ENCODE measurements around the gene CCDC197.
A peak's percentile ranks its signal among the peaks of the same experiment; 100 is the strongest.

Gene CCDC197

DNA sequence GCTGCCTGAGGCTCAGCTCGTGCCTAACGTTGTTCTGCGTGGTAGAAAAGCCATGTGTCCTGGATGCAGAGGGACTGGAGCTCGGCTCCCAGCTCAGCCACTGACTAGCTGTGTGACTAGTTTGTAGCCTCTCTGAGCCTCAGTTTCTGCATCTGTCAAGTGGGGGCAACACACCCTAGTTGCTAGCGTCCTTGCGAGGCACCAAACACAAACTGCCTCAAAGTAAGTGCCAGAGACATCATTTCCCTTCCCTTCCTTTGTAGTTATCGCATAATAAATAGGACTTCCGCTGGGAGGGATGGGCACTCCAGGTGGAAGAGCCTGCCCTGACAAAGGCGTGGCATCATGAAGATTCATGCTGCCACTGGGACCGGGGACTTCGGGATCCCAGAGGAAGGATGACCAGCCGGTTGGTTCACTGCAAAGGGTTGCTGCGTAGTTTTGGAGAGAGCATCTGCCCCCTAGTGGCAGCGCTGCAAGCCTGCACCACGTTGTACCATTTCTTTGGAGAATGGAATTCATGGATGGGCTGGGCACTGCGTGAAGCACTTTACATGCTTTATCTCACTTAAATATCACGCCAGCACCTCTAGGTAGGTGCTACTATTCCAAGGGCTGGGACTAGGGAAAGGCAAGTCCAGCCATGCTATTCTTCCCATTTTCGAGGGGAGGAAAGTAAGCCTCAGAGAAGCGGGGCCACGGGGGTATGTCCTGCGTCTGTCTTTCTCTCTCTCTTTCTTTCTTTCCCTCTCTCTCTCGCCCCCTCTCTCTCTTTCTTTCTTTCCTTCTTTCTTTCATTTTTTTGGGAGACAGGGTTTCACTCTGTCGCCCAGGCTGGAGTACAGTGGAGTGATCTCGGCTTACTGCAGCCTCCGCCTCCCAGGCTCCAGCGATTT is 4.6 kb downstream of the CCDC197 start:
- DNase-seq: peak; percentile 50 to 52

DNA sequence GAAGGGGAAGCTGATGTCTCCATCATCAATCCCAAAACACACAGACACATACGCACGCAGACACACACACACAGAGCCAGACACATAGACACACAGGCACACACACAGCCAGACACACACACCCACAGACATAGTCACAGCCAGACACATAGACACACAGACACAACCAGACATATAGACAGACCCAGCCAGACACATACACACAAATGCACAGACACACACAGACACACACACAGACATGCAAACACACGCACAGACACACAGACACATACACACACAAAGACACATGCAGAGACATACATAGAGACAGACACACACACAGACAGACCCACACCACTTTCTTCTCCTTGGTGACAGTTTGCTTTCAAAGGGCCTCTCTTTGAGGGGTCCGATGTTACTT is 6.3 kb downstream of the CCDC197 start:
- DNase-seq: no peak

DNA sequence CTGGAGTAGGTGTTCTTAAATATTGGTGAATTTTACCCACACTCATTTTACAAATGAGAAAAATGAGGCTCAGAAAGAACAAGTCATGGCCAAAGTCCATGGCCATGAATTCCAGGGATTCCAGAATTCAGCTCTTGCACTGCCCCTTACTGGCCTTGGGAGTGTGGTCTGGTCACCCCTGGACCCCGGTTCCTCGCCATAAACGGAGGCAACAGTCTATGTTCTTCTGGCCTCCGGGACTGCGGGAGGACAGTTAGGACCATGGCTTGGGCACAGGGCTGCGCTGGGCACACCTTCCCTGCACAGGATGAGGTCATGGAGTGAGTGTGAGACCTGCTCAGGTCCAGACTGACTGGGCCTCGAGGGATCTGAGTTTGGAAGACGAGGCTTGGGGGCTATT is 6.9 kb downstream of the CCDC197 start:
- DNase-seq: no peak

DNA sequence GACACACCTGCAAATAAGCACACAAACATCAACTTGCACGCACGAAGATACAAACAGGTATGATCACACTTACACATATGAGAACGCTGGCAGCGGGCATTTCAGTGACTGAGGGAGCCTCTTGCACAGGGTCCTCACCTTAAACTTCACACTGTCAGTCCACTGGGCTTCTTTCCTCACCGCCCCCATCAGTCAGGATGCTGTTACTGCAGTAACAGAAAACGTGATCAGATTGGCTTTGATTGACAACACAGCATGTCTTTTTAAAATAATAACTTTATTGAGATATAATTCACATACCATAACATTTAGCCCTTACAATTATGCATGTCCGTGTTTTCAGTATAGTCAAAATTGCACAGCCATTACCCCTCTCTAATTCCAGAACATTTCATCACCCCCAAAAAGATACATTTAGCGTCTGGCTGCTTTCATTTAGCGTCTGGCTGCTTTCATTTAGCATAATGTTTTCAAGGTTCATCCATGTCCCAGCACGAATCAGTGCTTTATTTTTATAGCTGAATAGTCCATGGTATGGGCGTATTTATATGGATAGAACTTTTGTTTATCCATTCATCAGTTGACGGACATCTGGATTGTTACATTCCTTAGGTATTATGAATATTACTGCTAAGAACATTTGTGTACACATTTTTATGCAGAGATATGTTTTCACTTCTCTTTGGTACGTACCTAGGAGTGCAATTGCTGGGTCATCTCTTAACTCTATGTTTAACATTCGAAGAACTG is 8.4 kb downstream of the CCDC197 start:
- DNase-seq: no peak

DNA sequence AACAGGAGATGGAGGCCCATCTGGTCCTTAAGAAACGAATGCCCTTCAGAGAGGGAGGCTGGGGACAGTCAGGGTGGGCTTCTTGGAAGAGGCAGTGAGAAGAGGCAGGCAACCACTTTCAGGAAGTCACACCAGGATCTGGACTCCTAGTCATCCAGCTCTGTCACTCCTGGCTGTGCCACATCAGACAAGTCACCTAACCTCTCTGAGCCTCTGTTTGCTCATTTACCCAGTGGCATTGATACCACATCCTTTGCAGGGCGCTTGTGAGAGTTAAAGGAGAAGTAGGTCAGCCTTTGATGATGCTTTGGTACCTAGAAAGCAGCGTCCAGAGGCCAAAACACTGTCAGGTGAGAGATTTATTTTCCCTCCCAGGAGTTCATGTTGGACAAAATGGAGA is 11.1 kb downstream of the CCDC197 start:
- DNase-seq: no peak

DNA sequence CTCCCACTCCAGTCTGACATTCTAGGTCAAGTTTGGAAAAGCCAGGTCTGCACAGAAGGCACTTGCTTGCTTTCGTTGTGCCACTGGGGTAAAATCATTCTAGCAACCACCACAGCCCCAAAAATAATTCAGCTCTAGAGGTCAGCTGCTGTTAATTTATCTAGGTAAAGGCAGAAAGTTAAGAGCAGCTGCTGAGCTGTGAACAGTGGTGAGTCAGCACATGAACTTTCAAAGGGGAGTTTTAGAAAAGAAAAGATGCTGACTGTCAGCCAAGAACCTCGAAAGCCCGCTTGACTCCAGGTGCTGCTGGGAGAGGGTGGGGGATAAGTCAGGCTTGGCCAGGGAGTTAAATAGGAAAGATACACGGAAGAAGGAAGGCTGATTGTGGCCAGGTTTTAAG is 12.7 kb downstream of the CCDC197 start:
- DNase-seq: no peak

DNA sequence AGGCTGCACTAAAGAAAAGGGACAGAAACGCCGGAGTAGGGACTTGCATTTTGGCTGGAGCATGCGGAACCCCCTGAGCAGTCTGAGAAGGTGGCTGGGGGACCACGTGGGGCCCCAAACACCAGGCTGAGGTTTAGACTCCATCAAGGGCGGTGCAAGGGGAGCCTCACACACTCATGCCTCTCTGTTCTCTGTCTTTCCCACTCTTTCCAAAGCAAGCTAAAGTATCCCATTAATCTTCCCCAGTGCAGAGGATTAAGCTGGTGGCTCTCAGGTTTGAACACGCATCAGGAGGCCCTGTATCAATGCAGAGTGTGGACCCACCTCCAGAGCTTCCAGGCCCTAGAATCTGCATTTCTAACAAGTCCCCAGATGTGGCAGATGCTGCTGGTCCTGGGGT is 13.5 kb downstream of the CCDC197 start:
- DNase-seq: no peak

DNA sequence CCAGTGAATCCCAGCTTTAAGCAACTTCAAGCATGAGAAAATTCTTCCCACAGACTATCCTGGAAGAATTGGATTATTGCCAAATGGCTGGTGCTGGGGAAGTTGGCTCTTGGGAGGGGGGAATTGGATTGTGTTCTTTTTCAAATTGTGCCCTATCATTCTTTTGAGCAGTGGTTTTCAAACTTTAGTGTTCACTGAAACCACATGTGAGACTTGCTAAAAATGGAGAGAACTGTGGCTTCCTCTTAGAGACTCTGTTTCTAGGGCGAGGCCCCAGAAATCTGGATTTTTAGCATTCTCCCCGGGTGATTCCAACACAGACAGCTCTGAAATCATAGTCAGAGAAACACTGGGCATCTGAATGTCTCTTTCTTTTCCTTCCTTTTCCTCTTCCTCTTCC is 14.7 kb downstream of the CCDC197 start:
- DNase-seq: no peak

DNA sequence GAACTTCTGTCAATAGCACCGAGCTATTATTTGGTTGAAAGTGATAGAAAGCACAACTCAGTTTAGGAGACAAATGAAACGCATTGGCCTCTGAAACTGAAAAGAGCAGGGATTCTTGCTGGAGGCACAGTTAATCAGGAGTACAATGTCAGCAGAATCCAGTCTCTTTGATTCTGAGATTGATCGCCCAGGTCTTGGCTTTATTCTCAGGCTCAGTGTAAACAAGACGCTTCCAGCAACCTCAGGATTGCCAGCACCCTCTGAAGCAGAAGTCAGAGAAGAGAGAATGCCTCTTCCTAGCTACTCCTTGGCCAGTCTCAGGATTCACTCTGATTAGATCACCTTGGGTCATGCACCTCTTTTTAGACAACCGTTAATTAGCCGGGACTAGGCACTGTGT is 17.3 kb downstream of the CCDC197 start:
- no peak for DNase-seq

DNA sequence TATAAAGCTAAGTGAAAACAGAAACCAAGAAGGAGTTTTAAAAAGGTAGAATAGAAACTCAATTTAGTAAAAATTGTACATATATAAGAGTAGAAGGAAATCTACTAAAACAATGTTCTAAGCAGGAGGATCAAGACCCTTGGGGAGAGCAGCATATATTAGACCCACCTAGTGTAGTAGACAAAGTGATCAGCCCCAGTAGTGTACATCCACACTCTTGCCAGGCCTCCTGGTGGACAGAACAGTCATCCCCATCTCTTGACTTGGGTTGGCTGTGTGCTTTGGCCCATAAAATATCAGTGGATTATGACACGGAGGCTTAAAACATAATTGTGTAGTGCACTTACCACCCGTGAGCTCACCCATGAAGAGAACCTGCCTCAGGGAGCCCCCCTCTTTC is 18.1 kb downstream of the CCDC197 start:
- DNase-seq: no peak

DNA sequence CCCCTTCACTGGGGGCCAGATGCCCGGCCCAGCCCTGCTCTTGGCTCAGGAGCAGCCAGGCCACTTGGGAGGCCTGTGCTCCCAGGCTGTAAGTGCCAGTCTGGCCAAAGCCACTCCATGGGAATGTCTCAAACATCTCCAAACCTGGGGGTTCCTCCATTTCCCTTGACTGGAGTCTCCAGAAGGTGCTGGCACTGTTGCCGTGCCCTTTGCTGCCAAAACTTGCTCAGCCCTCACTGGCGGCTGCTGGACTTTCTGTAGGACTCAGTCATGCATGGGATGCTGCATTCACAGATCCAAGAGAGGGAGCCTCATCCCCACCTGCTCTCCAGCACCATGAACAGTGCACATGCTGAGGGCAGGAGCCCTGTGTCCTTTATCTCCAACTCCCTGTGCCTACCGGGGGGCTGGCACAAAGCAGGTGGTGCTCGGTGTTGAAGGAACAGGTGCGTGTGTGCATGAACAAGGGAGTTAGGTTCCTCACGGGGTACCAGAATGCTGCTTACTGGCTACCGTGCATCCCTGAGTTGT is 19.4 kb downstream of the CCDC197 start:
- DNase-seq: no peak

DNA sequence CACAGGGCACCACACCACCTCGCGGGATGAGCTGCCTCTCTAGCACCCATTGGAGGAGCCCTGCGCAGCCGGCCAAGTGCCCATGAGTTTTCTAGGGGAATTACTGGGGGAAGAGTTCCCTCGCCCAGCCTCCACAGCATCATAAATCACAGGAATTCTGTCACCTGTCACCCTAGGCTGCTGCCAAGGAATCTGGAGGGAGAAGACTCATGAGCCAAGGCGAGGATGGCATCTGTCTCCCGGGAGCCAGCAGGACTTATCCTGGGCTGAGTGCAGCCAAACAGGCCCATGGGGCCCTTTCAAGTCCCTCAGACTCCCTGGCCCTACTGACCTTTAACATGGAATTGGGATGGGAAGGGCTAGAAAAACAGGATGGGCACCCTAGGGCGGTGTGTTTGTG is 21.2 kb downstream of the CCDC197 start:
- no peak for DNase-seq

DNA sequence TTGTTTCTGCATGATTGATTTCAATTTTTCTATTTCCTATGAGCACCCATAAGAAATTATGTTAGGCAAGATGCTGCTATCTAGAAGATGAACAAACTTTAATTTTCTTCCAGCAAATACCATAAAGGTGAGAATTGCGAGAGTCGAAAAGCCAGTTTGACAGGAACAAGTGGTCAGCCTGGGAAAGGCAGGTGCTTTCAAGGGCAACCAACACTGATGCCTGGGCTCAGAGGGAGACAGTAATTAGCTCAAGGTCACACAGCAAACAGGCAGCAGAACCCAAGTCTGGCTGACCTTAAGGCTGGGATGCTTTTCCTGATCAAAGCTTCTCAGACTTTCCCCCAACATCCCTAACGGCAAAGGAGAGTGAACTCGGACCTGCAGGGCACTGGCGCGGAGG is 22.2 kb downstream of the CCDC197 start:
- DNase-seq: no peak

DNA sequence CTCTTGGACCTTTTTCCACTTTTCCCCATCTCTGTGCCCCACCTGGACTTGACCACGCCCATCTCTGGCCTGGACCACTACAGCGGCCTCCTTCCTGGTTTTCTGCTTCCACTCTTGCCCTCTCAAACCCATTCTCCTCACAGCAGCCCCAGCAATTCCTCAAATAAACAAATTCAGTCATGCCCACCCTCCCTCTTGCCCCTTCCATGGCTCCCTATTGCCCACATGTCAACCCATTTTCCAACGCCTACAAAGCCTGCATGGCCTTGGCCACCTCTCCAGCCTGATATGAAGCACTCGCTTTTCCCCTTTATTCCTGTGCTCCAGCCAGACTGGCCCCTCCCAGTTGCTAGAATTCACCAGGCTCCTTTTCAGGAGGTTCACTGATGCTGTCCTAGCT is 23.2 kb downstream of the CCDC197 start:
- DNase-seq: no peak

DNA sequence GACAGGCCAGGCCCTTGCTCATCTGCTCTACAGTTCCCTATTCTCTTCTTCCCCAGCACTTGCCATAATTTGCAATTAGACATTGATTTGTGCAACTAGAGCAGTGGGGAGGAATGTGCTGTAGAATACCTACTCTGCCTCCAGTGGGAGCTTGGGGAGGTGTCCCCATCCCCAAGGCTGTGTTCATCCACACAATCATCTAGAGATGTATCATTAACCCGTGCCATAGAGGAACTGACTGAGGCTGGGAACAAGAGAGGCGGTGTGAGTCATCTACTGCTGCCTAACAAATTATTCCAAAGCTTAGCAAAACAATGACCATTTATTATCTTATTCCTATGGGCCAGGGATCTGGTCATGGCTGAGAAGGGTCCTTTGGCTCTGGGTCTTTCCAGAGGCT is 23.9 kb downstream of the CCDC197 start:
- no peak for DNase-seq

DNA sequence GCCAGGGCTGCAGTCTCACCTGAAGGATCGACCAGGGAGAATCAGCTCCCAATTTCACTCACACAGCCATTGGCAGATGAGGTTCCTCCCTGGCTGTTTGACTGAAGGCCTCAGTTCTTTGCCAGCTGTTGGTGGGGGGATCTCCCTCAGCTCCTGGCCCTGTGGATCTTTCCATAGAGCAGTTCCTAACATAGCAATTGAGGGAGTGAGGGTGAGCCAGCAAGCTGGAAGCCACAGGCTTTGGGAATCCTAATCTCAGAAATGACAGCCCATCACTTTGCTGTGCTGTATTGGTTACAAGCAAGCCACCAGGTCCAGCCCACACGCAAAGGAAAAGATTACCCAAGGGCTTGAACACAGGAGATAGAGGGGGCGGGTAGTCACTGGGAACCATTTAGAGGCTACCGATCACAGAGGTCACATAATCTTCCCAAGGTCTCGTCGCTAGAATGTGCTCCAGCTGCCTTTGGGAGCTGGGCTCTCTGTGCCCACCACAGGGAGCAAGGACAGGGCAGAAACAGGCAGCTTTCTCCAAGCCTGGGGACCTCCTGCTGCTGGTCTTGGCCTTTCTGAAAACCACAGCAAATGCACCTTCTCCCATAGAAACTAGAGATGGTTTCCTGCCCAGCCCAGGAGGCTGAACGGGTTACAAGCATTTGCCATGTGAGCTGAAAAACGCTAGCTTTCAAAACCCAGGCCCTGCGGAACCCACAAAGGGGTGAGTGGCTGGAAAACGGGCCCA is 24.5 kb downstream of the CCDC197 start:
- no peak for DNase-seq

DNA sequence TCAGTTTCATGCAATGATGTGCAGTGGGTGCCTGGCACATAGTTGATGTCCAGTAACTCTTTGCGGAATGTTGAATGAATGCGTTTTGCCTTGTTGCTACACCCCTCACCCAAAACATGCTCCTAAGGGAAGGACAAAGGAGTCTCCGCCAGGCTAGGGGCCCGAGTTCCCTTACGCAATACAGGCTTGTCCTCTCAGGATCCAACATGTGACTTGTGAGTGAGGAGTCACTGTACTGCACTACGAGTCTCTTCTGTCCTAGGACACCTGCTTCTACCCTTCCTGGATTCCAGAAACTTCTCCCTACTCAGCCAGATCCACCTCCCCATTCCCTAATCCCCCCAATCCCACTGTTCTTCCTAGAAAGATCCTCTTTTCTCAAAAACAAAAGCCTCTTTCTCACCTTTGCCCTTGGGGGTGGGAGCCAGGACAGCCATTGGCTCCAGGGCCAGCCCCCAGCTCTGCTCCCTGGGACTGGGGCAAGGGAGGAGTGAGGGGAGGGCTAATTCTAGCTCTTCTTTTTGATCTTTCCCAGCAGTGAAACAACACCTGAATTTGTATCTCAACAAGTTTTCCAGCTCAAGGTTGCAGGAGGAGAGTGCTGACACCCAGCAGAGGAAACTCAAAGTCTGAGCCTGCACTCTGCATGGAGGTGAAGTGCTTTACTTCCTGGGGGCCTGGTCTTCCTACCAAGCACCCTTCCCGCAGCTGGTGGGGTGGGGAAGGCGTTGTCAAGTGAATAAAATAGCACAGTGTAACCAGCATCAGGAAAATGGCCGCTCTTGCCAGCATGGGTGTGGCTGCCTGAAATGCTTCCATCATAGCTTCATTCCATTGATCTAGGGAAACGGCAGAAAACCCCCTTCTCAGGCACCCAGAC is 25.7 kb downstream of the CCDC197 start:
- no peak for DNase-seq

DNA sequence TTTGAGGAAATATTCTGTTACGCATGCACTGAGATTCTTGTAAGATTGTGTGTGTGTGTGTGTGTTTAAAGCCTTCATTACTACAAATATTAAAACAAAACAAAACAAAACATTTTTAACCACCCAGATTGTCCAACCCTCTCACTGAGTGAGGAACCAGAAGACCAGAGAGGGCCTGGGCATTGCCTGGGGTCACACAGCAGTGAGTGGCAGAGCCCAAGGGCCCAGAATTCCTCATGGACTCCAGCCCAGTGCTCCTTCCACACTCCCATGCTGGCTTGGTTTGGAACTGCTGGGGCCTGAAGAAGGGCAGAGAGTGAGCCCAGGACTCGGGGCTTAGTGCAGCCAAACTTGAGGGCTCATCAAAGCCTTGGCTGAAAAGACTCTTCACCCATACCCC is 27.4 kb downstream of the CCDC197 start:
- no peak for DNase-seq

DNA sequence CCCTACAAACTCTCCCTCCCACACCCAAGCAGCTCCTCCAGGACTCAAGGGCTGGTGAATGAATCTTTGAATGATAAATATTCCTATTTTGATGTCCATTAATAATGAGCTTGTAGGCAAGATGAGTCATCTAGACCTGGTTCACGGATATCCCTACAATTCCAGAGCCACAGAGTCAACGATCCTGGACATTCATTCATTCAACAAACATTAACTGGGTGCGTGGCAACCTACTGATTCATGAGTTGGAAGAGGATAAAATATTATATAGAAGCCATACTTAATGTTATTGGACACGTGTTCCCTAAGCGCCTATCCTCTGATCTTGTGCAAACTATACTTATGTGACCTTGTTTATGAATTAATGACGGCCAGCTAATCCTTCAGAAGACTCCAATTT is 28.6 kb downstream of the CCDC197 start:
- DNase-seq: no peak

DNA sequence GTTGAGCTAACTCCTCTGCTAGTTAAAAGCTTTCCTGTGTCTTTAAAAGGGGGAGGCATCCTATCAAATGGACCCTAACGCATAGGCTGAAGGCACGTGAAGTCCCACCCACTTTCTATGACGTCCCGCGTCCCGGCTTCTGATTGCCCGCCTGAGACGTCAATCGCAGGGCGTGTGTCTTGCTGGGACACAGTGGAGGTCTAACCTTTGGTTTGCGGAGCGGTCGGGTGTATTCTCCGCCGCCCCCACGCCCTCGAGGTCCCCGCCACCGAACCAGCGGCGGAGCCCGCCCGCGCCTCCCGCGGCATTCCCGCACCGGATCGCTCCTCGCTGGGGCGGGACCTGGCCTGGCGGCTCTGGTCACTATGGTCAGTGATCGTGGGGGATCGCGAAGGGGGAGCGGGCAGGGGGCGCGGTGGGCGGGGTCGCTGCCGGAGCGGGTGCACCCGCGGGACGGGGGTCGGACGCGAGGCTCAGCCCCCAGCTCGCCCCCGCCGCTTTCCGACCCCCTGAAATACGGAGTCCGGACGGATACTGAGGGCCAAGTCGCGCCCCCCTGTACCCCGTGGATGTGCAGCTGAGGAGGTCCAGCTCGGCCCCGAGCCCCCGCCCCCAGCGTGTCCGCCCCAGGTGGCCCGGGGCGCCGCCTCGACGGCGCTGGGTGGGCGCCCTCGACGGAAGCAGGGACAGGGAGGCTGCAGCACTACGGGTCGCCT is 29.2 kb downstream of the CCDC197 start, which contains the start of gene OTUB2:
TSS of gene OTUB2 (plus strand) at position 168 of the 716 bp plus-strand sequence. CDS start at position 366, 198 bp downstream.
- DNase-seq: peak; percentile 96 to 98

DNA sequence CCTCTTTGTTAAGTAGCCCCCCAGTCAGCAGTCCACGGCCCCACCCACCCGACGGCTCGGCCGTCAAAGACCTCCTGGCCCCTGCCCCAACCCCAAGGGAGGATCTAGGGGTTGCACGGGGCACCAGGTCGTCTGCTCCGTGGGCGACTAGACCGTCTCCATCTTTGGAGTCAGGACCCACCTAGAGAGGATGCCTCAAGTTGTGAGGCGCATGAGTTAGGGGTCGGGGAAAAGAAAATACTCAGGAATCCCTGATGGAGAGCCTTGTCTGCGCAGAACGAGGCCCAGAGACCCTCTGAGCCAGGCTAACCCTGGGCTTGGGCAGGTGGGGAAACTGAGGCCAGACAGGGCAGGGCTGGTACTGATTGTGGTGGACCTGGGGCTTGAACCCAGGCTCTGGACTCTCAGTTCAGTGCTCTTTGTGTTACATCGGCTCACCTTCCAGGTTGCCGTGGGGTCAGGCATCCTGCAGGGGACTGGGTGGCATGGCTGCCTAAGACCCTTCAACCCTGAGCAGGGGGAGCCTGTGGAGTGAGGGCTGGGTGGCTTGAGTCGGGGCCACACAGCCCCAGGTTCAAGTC is 29.9 kb downstream of the CCDC197 start:
- DNase-seq: no peak
